HL-60 (cell line): ENCODE measurements around the gene NMRAL1.

Experiments
- CTCF ChIP-seq: IDR thresholded peaks from one replicate; pipeline ENCODE4 v1.5.1; 2011; ENCODE audit warnings: low read length, control low read depth, inconsistent platforms; ENCODE audit not compliant: insufficient read depth
- GABPA ChIP-seq: IDR thresholded peaks from 2 replicates; pipeline ENCODE4 v1.6.1; 2012; ENCODE audit warnings: low read depth
- SPI1 ChIP-seq: IDR thresholded peaks from 2 replicates; pipeline ENCODE4 v1.6.1; 2012; ENCODE audit warnings: low read depth, mild to moderate bottlenecking, borderline replicate concordance

DNA sequence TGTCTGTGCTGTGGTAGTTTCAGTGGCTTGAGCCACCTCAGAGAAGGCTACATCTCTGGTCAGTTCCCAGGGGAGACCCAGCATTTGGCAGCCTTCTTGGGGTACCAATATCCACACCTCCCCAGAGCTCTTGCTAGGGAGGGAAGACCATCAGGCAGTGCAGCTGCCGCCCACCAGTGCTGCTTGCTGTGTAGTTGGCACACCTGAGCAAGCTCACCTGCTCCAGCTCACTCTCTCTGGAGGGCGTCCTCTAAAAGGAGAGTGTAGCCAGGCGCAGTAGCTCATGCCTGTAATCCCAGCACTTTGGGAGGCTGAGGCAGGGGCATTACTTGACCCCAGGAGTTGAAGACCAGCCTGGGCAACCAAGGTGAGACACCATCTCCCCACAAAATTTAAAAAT lies 34.4 kb upstream of the NMRAL1 start:
- TF ChIP-seq CTCF (no peak), GABPA (no peak), SPI1 (no peak)
